Right atrium auricular region (tissue), 2 donors: ENCODE measurements around the gene TMPRSS2. TPM values are rescaled to one million over a fixed set of nuclear protein-coding genes. Genes with fewer than 3 reads are reported as not detected.

Experiments used
- DNase-seq: peaks from one replicate; pipeline ENCODE4 v3.0.0-alpha.2; 2019; ENCODE audit warnings: low spot score
- H3K27ac ChIP-seq, 2 donors: fragments of 200-600 bp; sonication (generic); 1 replicate in 1 of 2; 2 replicates in 1 of 2; pipeline ENCODE4 v1.5.1; 2016 to 2019
- H3K27me3 ChIP-seq, 2 donors: fragments of 200-600 bp; sonication (generic); one replicate each; pipeline versions ENCODE4 v1.5.1 to v1.6.0; 2017 to 2019
- H3K36me3 ChIP-seq: fragments of 200-600 bp; sonication (generic); one replicate; pipeline ENCODE4 v1.5.1; 2016
- H3K4me1 ChIP-seq, 2 donors: fragments of 200-600 bp; sonication (generic); one replicate each; pipeline versions ENCODE4 v1.5.1 to v1.6.0; 2017 to 2019
- H3K4me3 ChIP-seq, 2 donors: fragments of 200-600 bp; sonication (generic); 1 replicate in 1 of 2; 2 replicates in 1 of 2; pipeline ENCODE4 v1.5.1; 2017 to 2019; ENCODE audit warnings: mild to moderate bottlenecking in 1 of 2, moderate library complexity in 1 of 2
- H3K9me3 ChIP-seq, 2 donors: fragments of 200-600 bp; sonication (generic); one replicate each; pipeline ENCODE4 v1.5.1; 2019
- total RNA-seq, 2 donors: library from RNA; depleted of rRNA; stranded (reverse); fragments of >200 nt; gene quantifications; one replicate each; pipeline ENCODE4 v1.1.0, GENCODE V29; 2016
- TF ChIP-seq, protein P1 (sequence below), 2 donors: fragments of 200-600 bp; sonication (generic); IDR thresholded peaks; one replicate each; pipeline ENCODE4 v1.5.1; 2019; ENCODE audit warnings: antibody characterized with exemption in 2 of 2

The TMPRSS2 gene
- total RNA-seq, 2 donors from 2014 or later: not detected

GRCh38 chr21:41445465-41445862 lies 62.5 kb downstream of the TMPRSS2 start:
- Histone ChIP-seq H3K4me1 (no peaks in the 10 kb centered on the region), H3K27me3 (no peaks in the 10 kb centered on the region), H3K4me3 (no peak overlapping the region), H3K36me3 (peaks cover 19% of the 10 kb centered on the region), H3K9me3 (no peaks in the 10 kb centered on the region), H3K27ac (no peak overlapping the region)
- no peak for DNase-seq
- TF ChIP-seq, protein P1, sequence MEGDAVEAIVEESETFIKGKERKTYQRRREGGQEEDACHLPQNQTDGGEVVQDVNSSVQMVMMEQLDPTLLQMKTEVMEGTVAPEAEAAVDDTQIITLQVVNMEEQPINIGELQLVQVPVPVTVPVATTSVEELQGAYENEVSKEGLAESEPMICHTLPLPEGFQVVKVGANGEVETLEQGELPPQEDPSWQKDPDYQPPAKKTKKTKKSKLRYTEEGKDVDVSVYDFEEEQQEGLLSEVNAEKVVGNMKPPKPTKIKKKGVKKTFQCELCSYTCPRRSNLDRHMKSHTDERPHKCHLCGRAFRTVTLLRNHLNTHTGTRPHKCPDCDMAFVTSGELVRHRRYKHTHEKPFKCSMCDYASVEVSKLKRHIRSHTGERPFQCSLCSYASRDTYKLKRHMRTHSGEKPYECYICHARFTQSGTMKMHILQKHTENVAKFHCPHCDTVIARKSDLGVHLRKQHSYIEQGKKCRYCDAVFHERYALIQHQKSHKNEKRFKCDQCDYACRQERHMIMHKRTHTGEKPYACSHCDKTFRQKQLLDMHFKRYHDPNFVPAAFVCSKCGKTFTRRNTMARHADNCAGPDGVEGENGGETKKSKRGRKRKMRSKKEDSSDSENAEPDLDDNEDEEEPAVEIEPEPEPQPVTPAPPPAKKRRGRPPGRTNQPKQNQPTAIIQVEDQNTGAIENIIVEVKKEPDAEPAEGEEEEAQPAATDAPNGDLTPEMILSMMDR (IDR thresholded peaks at IDR 0.05): no peak

GRCh38 chr21:41444703-41445464 lies 63.1 kb downstream of the TMPRSS2 start:
- Histone ChIP-seq H3K4me3 (no peak overlapping the region), H3K4me1 (no peaks in the 10 kb centered on the region), H3K27ac (no peak overlapping the region), H3K9me3 (no peaks in the 10 kb centered on the region), H3K27me3 (no peaks in the 10 kb centered on the region), H3K36me3 (peaks cover 19% of the 10 kb centered on the region)
- TF ChIP-seq, protein P1 (IDR thresholded peaks at IDR 0.05): no peak
- DNase-seq: no peak

GRCh38 chr21:41443562-41443961 lies 64.4 kb downstream of the TMPRSS2 start:
- Histone ChIP-seq H3K36me3 (peaks cover 19% of the 10 kb centered on the region), H3K4me1 (no peaks in the 10 kb centered on the region), H3K9me3 (no peaks in the 10 kb centered on the region), H3K4me3 (no peak overlapping the region), H3K27me3 (no peaks in the 10 kb centered on the region), H3K27ac (no peak overlapping the region)
- TF ChIP-seq, protein P1 (IDR thresholded peaks at IDR 0.05): no peak
- no peak for DNase-seq

DNA sequence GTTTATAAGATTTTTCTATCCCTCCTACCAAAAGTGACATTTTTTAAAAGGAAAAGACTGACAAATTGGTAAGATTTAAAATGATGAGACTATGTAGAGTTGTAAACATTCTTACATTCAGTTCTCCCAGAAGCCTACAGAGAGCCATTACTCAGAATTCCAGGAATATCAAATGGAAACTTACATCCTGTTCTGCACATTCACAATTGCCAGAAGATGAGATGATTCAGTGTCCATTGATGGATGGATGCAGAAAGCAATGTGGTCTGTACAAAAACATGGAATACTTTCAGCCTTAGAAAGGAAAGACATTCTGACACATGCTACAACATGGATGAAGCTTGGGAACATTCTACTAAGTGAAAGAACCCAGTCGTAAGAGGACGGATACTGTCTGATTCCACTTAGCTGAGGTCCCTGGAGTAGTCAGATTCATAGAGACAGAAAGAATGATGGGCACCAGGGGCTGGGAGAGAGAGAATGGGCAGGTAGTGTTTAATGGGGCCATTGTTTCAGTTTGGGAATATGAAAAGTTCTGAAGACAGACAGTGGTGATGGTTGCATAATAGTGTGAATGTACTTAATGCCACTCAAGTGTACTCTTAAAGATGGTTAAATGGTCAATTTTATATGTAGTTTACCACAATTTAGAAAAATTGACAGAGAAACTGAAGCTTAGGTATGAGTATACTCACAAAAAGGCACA lies 65.3 kb downstream of the TMPRSS2 start:
- Histone ChIP-seq H3K36me3 (peaks cover 19% of the 10 kb centered on the region), H3K27me3 (no peaks in the 10 kb centered on the region), H3K4me3 (no peak overlapping the region), H3K27ac (no peak overlapping the region), H3K9me3 (no peaks in the 10 kb centered on the region), H3K4me1 (no peaks in the 10 kb centered on the region)
- TF ChIP-seq, protein P1 (IDR thresholded peaks at IDR 0.05): no peak
- no peak for DNase-seq

GRCh38 chr21:41441546-41441945 lies 66.4 kb downstream of the TMPRSS2 start:
- TF ChIP-seq, protein P1 (IDR thresholded peaks at IDR 0.05): no peak
- no peak overlapping the region for H3K4me3 ChIP-seq
- H3K9me3 ChIP-seq: no peaks in the 10 kb centered on the region
- H3K36me3 ChIP-seq: peaks cover 22% of the 10 kb centered on the region
- no peak for DNase-seq
- H3K27me3 ChIP-seq: no peaks in the 10 kb centered on the region
- no peaks in the 10 kb centered on the region for H3K4me1 ChIP-seq
- no peak overlapping the region for H3K27ac ChIP-seq
